NCI-H2081 treated with DMSO at 0.1 percent for 48 hours (cell line): Measurements from ENCODE around the gene RFTN1.
"Not testable (repeated sequence)": the region's sequence is repeated elsewhere in the genome, so short reads cannot be mapped to it uniquely, and the experiment has no call there.

Source experiments
- DNase-seq: peaks from one replicate; lab custom pipeline; 2025; lab: John Stamatoyannopoulos, UW

RFTN1 gene

DNA sequence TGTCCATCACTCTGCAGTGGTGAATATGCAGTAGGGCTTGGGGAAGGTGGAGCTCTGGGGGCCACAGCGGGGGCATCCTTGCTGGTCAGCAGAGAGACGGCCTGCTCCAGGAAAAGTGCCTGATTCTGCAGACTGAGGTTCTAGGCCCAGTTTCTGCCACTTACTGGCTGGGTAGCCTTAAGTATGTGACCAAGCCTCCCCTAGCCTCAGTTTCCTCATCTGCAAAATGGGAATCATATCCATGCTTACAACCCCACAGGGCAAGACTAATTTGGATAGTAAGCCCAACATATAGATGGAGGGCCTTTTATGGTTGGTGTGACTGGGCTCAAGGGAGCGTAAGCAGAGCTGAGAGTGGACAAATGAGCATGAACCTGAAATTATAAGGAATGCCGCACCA is 187.6 kb downstream of the RFTN1 start:
- DNase-seq, result no peak

GRCh38 chr3:16323737-16324136 is 189.8 kb downstream of the RFTN1 start:
- DNase-seq, result no peak

DNA sequence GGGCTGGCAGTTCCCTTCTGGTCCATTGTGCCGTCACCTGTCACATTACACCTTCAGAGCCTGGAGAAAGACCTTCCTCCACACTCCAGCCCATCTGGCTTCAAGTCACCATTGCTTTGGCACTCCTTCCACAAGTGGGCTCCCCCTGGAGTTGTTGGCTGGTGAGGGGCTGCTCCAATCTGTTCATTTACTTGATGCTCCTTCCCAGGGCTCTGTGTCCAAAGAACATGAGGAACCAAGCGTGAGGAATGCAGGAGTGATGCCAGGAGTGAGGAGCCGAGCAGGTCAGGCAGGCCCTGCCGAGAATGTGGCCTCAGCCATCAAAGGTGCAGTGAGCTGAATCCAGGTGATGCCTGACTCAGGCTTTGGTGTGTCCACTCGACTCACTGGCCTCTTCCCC is 191.3 kb downstream of the RFTN1 start:
- no peak for DNase-seq

- no peak for DNase-seq
Measured at GRCh38 chr3:16320711-16321110, 192.8 kb downstream of the RFTN1 start.

- no peak for DNase-seq
Measured at GRCh38 chr3:16319723-16320122, 193.8 kb downstream of the RFTN1 start.

DNA sequence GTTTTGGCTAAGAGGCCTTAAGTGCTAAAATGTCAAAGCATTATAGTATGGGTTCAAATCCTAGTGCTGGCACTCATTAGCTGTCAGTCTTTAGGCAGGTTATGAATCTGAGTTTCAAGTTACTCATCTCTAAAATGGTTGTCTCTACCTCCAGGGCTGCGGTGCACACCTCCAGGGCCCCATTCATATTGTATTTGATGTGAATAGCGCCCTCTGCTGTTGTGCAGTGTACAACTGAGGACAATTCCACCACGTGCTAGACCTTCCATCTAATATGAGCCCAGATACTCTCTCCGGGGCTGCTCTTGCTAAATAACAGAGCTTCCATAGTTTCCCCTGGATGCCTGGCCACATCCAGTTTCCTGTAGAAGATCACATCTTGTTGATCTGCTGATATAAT is 194.2 kb downstream of the RFTN1 start:
- DNase-seq, result no peak

GRCh38 chr3:16318176-16318575 is 195.3 kb downstream of the RFTN1 start:
- no peak for DNase-seq

DNA sequence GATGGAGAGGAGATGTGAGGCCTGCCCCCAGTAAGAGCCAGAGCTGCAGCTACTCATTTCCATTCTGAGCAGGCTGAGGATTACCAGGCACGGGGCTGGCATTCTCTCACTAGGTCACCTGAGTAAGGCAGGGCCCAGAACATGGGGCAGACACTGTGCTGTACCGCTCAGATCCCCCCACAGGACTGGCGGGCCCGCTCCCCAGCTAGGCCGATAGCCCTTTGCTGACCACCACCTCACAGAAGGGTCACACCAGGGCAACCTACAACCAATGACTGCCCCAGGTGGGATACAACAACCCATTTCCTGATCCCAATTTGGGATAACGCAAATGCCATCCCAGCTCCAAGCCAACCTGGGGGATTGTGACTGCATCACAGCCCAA is 195.9 kb downstream of the RFTN1 start:
- no peak for DNase-seq

GRCh38 chr3:16316847-16317560 is 196.5 kb downstream of the RFTN1 start:
- DNase-seq, result no peak

- DNase-seq, result no peak
Measured at GRCh38 chr3:16316396-16316795, 197.1 kb downstream of the RFTN1 start.

DNA sequence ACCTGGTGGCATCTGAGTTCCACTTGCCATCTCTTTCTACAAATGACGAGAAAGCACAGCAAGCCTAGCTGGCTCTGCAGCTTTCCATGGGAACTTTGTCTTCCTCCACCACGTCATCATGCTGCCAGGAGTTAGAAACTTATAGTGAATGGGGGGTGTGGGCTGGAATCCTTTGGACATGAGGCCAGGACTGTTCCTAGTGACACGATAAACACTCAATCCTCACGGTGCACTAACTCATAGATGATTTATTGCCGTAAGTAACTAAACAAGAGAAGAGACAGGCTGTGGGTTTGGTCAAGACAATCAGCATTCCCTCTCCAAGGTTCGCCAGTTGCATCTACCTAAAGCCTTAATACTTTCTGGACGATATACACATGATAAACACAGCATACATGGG is 197.9 kb downstream of the RFTN1 start:
- DNase-seq, result no peak

- no peak for DNase-seq
Measured at GRCh38 chr3:16313886-16314645, 199.4 kb downstream of the RFTN1 start.

DNA sequence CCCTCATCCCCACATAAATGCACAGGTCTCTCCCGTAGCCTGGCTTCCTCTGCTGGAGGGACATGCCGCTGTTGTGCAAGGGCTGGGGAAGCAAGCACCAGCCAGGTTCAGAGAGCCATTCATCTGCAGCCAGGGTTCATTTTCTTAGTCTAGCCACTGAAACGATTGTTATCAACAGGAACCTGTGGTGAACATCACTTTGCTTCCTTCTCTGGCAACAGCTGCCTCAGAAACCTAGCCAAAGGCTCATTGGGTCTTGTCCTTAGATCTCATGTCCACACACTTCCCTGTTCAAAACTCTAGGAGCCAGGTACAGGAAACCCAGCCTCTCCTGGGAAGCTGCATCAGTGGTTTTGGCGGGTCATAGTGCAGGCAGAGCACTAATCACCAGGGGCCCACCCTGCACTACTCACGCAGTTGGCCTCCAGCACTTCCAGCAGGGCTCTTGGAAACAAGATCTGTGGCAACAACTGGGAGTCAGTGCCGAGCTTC is 201.5 kb downstream of the RFTN1 start:
- no peak for DNase-seq

DNA sequence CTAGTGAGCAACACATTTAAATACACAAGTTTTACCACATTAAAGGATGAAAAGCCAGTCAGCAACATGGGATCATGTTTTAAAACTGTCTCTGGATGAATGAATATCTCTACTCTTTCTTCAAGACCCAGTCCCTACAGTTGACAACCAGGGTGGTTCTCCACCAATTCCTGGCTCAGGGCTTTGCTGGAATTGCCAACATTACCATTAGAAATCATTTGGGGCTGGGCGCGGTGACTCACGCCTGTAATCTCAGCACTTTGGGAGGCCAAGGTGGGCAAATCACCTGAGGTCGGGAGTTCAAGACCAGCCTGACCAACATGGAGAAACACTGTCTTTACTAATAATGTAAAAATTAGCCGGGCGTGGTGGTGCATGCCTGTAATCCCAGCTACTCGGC is 203.0 kb downstream of the RFTN1 start:
- DNase-seq, result not testable (repeated sequence)

DNA sequence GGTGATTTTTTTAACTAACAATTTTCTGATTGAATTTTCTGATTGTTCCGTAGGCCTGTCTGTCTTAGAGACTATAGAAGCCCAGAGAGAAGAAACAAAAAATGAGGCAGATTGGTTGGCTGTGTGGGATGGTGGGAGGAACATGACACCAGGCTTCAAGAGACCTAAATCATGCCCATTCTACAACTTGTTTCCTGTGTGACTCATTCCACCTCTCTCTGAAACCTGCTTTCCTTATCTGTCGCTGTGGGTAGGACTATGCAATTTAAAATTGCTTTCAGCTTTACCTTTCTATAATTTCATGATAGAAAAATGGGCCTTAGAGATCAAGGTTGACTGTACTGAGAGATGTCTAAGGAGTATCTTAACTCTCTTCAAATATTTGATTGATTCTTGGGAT is 203.9 kb downstream of the RFTN1 start:
- DNase-seq, result no peak

GRCh38 chr3:16308727-16309126 is 204.8 kb downstream of the RFTN1 start:
- DNase-seq, result no peak

DNA sequence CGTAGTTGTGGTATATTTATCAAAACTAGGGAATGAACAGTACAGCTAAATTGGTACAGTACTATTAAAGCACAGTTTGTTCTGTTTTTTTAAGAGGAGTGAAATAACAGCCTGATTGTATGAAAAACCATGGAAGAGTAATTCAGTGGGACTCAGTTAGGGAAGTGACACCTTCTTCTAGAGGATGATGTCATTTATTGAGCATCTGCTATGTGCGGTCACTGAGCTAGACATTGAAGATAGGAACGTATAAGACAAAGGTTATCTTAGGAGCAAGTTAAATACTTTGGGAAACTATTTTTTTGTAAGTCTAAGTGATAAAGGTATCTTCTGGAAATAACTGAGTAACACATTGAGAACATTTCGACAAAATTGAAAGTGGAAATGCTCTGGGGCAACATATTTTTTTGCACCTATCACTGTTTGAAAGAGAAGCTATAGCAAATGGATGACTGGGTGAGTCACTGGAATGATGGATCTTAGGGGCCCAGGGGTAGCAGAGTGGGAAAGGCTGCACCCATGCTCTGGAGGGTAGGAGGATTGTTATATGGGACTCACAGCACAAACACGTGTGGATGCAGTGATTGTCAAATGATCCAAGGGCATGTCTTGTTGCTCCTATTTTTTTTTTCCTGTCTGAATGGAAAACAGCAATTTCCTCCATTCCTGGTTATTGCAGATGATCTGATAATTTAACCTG is 205.5 kb downstream of the RFTN1 start:
- no peak for DNase-seq

DNA sequence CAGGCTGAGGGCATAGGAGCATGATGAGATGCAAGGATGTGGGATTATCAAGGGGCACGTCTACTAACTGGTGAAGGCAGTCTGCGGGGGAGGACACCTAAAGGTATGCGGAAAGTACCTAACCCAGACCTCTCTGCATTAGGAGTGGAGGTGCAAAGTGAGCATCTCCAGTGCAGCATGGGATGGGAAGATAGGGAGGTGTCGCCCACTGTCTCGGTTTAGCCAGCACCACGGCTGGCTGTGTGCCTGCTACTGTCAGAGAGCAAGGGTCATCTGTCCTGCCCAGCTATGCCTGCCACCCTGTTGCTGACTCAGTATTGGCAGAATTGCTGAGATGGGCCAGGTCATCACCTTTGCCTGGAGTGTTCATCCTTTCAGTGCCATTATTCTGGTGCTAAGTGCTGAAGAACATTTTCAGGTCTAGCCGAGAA is 208.4 kb downstream of the RFTN1 start:
- no peak for DNase-seq

DNA sequence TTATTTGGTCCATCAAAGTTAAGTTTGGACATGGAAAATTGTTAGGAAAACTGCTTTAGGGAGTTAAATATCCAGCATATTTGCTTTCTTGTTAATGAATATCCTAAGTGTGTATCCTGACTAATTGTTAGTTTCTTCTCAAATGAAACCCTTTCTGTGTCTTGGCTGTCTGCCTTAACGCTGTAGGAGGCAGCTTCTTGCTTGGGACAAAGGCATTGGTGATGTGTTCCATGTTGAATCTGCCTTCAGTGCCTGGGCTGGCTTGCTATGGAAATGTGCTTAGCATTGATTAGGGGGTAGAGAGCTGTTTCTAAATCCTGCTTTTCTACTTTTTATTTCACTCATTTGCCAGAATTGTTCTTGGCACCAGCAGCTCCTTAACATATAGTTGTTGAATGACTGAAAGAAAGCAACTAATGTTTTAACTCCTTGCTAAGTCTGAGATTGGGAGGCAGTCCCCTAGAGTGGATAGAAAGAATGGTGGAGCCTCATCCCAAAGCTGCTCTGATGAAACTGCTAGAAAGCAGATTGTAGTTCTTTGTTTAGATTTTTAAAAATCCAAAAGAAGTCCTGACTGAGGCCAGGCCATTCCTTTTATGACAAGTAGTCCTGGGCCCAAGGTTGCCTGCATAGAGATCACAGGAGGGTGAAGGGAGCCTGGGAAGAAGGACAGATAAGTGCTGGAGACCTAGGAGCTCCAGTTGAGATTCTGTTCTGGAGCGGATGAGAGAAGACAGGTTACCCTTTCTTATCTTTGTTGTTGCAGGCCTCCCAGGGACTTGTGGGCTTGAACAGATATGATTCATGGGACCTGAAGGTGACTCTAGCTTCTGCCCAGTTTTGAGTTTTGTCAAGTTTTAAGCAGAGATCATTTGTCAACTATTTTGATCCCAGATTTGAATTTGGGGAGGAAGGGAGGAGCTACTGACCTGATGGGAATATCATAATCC is 209.2 kb downstream of the RFTN1 start:
- DNase-seq, result no peak

- no peak for DNase-seq
Measured at GRCh38 chr3:16303037-16303575, 210.4 kb downstream of the RFTN1 start.

DNA sequence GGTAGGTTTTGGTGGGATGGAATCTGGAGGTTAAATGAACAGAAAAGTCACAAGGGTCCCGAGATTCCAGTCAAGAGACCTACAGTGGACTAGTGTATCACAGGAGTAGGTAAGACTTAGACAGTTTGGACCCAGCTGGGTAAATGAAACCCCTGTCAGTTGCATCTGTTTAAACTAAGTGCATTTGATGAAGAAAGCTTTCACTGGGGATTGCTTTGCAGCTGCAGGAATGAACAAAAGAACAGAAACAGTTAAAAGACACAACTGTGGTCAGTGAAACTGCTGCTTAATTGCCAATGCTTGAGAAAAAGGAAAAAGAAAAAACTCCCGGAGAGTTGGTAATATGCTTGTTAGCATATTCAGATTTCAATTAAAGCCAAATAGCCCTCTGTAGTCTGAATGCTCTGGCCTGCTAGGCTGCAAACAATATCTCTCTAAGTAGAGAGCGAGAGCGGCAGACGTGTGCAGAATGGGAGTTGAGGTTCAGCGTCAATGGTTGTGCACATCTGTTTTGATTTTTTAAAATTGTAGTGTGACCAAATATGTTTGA is 211.3 kb downstream of the RFTN1 start:
- no peak for DNase-seq
